Measurements from ENCODE around the gene NSUN4.

- TF ChIP-seq CTCF (IDR thresholded peaks at IDR 0.05; ENCODE audit: low read length) (no peak), EZH2 (IDR thresholded peaks at IDR 0.05; ENCODE audit: borderline replicate concordance, low read length) (no peak)
Measured at GRCh38 chr1:46372431-46372830, 31.8 kb downstream of the NSUN4 start.

Measured in OCI-LY1 (cell line).